Measurements from ENCODE around the gene NUP62CL. TPM values are rescaled to one million over a fixed set of nuclear protein-coding genes. Genes with fewer than 3 reads are reported as not detected.

Gene NUP62CL
- total RNA-seq, 1 donor from 2014 or later = 1.3 TPM

- intact Hi-C loops (cut with micrococcal nuclease) = loop anchor here (2.0 kb wide), 2 partner anchors 20 to 36 kb away; partner anchors contain the start of gene RBM41
These were observed 51.2 kb downstream of the NUP62CL start for GRCh38 chrX:107154787-107155620.

- intact Hi-C loops (cut with micrococcal nuclease) = no loop called here
These were observed 53.2 kb downstream of the NUP62CL start for GRCh38 chrX:107153005-107153404.

- intact Hi-C loops (cut with micrococcal nuclease) = no loop called here
These were observed 59.6 kb downstream of the NUP62CL start for GRCh38 chrX:107146670-107147069.

- intact Hi-C loops (cut with micrococcal nuclease) = loop anchor here (1.0 to 5.0 kb wide), 3 partner anchors 18 to 71 kb away; partner anchors contain the start of genes DNAAF6, NUP62CL and RBM41
These were observed 70.3 kb downstream of the NUP62CL start for GRCh38 chrX:107135965-107136307.

GRCh38 chrX:107135049-107135964, 70.9 kb downstream of the NUP62CL start:
- intact Hi-C loops (cut with micrococcal nuclease) = loop anchor here (1.0 to 5.0 kb wide), 3 partner anchors 17 to 72 kb away; partner anchors contain the start of genes DNAAF6, NUP62CL and RBM41

- intact Hi-C loops (cut with micrococcal nuclease) = no loop called here
These were observed 82.5 kb downstream of the NUP62CL start for GRCh38 chrX:107123750-107124149.

GRCh38 chrX:107119283-107119682, 87.0 kb downstream of the NUP62CL start:
- intact Hi-C loops (cut with micrococcal nuclease) = loop anchor here (2.0 to 5.0 kb wide), 3 partner anchors 36 to 708 kb away; partner anchors contain the start of genes MID2, NCBP2L and TSC22D3

- intact Hi-C loops (cut with micrococcal nuclease) = loop anchor here (1.0 to 5.0 kb wide), 11 partner anchors 17 to 973 kb away; partner anchors contain the start of genes ATG4A, DNAAF6, MID2 and NCBP2L
These were observed 87.7 kb downstream of the NUP62CL start, which contains the start of gene RBM41 for GRCh38 chrX:107118322-107119147. RBM41 (minus strand) TSS chrX:107118822; CDS start chrX:107118773, 49 bp downstream.

- intact Hi-C loops (cut with micrococcal nuclease) = loop anchor here (1.0 to 5.0 kb wide), 11 partner anchors 17 to 973 kb away; partner anchors contain the start of genes ATG4A, DNAAF6, MID2 and NCBP2L
These were observed 88.3 kb downstream of the NUP62CL start for GRCh38 chrX:107117993-107118321.

GRCh38 chrX:107107459-107107858, 98.8 kb downstream of the NUP62CL start:
- intact Hi-C loops (cut with micrococcal nuclease) = no loop called here

- intact Hi-C loops (cut with micrococcal nuclease) = loop anchor here (2.0 kb wide), 1 partner anchor 222 kb away; no protein-coding TSS in a partner anchor
These were observed 103.3 kb downstream of the NUP62CL start for GRCh38 chrX:107102980-107103379.

GRCh38 chrX:107076158-107076557, 130.1 kb downstream of the NUP62CL start:
- intact Hi-C loops (cut with micrococcal nuclease) = no loop called here

Other genes with a start within 250 kb of the NUP62CL start
- gene MORC4, start 206.2 kb downstream of the NUP62CL start, total RNA-seq = 4.9 and 5.4 TPM in 2 replicates
- 17.0 and 17.5 TPM in 2 replicates for gene RBM41, start 87.6 kb downstream of the NUP62CL start, total RNA-seq
- not detected in 2 replicates for gene DNAAF6, start 178 bp upstream of the NUP62CL start, total RNA-seq
- gene FRMPD3, start 243.2 kb upstream of the NUP62CL start, total RNA-seq = 0.02 TPM in 1 of 2 replicates, not detected in the other